22Rv1 (cell line): ENCODE data around the gene RAB1A.

Source experiments
- ZFX ChIP-seq: fragments of 450-650 bp; IDR thresholded peaks from 2 replicates; pipeline ENCODE4 v1.6.1; 2017; ENCODE audit warnings: antibody characterized with exemption, borderline replicate concordance
- TF ChIP-seq, protein P1 (sequence below): fragments of 450-650 bp; IDR thresholded peaks from 2 replicates; pipeline ENCODE4 v1.5.1; 2017; ENCODE audit warnings: mild to moderate bottlenecking

DNA sequence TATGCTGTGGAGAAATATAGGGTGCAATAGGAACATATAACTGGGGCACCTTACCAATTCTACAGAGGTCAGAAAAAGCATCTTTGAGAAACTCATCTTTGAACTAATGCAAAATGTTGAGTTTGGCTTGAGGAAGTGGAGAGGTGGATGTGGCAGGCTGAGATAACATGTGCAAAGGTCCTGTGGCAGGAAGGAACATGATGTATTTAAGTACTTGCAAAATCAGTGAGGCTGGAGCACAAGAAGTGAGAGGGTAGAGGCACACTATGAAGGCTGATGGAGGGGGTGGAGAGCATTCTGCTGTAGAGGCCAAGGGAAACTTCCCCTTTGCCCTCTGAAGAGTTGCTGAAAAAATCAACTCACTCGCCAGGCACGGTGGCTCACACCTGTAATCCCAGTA is 14.7 kb upstream of the RAB1A start:
- TF ChIP-seq, protein P1, sequence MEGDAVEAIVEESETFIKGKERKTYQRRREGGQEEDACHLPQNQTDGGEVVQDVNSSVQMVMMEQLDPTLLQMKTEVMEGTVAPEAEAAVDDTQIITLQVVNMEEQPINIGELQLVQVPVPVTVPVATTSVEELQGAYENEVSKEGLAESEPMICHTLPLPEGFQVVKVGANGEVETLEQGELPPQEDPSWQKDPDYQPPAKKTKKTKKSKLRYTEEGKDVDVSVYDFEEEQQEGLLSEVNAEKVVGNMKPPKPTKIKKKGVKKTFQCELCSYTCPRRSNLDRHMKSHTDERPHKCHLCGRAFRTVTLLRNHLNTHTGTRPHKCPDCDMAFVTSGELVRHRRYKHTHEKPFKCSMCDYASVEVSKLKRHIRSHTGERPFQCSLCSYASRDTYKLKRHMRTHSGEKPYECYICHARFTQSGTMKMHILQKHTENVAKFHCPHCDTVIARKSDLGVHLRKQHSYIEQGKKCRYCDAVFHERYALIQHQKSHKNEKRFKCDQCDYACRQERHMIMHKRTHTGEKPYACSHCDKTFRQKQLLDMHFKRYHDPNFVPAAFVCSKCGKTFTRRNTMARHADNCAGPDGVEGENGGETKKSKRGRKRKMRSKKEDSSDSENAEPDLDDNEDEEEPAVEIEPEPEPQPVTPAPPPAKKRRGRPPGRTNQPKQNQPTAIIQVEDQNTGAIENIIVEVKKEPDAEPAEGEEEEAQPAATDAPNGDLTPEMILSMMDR = no peak
- no peak for TF ChIP-seq ZFX
